Measurements from ENCODE around the gene AQP7. TPM values are rescaled to one million over a fixed set of nuclear protein-coding genes. Genes with fewer than 3 reads are reported as not detected.
"Not testable (repeated sequence)": the region's sequence is repeated elsewhere in the genome, so short reads cannot be mapped to it uniquely, and the experiment has no call there.

Gene AQP7
- total RNA-seq, 1 donor from 2014 or later, result not detected

DNA sequence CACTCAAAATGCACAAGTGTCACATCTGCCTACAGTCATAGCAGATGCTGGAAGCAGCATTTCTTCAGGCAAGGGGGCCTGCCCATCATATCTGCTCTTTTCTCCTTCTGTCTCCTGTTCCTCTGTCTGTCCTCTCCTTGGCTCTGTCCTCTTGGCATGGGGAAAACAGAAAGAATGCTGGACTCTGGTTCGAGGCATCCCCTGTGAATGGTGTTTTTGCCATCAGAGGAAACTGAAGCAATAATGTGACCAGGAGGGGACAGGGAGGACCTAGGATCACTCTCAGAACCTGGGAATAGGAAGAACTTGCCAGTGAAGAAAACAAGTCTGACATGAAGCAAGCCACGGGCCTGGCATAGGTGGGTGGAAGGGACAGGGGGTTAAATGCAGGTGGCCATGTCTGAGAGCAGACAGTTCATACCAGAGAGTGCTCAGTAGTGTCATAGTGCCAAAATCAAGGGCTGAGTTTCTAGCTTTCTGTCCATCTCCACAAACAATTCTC lies 35.3 kb downstream of the AQP7 start:
- TF ChIP-seq, protein P1, sequence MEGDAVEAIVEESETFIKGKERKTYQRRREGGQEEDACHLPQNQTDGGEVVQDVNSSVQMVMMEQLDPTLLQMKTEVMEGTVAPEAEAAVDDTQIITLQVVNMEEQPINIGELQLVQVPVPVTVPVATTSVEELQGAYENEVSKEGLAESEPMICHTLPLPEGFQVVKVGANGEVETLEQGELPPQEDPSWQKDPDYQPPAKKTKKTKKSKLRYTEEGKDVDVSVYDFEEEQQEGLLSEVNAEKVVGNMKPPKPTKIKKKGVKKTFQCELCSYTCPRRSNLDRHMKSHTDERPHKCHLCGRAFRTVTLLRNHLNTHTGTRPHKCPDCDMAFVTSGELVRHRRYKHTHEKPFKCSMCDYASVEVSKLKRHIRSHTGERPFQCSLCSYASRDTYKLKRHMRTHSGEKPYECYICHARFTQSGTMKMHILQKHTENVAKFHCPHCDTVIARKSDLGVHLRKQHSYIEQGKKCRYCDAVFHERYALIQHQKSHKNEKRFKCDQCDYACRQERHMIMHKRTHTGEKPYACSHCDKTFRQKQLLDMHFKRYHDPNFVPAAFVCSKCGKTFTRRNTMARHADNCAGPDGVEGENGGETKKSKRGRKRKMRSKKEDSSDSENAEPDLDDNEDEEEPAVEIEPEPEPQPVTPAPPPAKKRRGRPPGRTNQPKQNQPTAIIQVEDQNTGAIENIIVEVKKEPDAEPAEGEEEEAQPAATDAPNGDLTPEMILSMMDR (IDR thresholded peaks at IDR 0.05; ENCODE audit: insufficient read depth, low read length, severe bottlenecking), result no peak
- peaks cover 22% of the 10 kb centered on the region for H3K36me3 ChIP-seq (ENCODE audit: control insufficient read depth, insufficient read depth, low read length)
- H3K27me3 ChIP-seq (ENCODE audit: control insufficient read depth, insufficient read depth, low read length), result no peaks in the 10 kb centered on the region
- no peak for DNase-seq (ENCODE audit: low read depth)
- FAIRE-seq, result no peak
- H3K4me3 ChIP-seq (ENCODE audit: low read depth, low read length), result no peak overlapping the region

DNA sequence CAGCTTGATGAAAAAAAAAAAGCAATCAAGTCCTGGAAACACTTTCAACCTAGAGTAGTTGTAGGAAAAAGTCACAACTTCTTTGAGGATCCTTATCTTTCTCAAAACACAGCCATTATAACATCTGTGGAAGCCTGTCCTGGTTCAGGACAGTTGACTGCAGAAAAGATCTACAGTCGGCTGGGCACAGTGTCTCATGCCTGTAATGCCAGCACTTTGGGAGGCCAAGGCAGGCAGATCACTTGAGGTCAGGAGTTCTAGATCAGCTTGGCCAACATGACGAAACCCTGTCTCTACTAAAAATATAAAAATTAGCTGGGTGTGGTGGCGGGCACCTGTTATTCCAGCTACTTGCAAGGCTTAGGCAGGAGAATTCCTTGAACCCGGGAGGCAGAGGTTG lies 37.6 kb downstream of the AQP7 start:
- DNase-seq (ENCODE audit: low read depth); FAIRE-seq: not testable (repeated sequence)
- H3K36me3 ChIP-seq (ENCODE audit: control insufficient read depth, insufficient read depth, low read length), result peaks cover 18% of the 10 kb centered on the region

DNA sequence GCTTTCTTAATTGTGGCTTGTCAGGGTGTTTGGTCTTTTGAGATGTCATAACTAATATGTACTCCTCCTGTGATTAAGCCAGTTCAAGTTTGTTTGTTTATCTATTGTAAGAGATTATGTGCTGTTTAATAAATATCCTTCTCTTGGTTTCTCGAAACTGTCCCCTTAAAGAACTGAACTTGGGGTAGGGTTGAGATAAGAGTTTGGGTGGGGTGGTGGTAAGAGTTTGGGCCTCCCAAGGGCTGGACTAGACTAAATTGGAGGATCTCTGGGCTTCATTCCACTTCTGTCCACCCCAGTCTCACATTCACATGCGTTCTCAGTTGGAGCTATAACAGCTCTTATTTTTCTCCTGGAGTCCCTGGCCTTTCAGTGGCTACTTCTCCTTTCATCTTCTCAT lies 38.2 kb downstream of the AQP7 start:
- DNase-seq (ENCODE audit: low read depth) (no peak), FAIRE-seq (no peak)
- peaks cover 18% of the 10 kb centered on the region for H3K36me3 ChIP-seq (ENCODE audit: control insufficient read depth, insufficient read depth, low read length)
- TF ChIP-seq, protein P1 (IDR thresholded peaks at IDR 0.05; ENCODE audit: insufficient read depth, low read length, severe bottlenecking), result no peak
- H3K27me3 ChIP-seq (ENCODE audit: control insufficient read depth, insufficient read depth, low read length), result no peaks in the 10 kb centered on the region
- no peak overlapping the region for H3K4me3 ChIP-seq (ENCODE audit: low read depth, low read length)

More for the DNA sequence above, 37.6 kb downstream of the AQP7 start:
- not testable (repeated sequence) for H3K4me3 ChIP-seq (ENCODE audit: low read depth, low read length); H3K27me3 ChIP-seq (ENCODE audit: control insufficient read depth, insufficient read depth, low read length)

DNA sequence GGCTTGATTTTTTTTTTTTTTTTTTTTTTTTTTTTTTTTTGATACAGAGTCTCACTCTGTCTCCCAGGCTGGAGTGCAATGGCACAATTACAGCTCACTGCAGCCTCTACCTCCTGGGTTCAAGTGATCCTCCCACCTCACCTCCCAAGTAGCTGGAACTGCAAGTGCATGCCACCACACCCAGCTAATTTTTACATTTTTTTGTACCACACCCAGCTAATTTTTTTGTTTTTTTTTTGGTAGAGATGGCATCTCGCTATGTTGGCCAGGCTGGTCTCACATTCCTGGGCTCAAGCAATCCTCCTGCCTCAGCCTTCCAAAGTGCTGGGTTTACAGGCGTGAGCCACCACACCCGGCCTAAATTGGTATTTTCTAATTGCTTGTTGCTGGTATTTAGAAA lies 43.7 kb downstream of the AQP7 start:
- H3K4me3 ChIP-seq (ENCODE audit: low read depth, low read length); FAIRE-seq; DNase-seq (ENCODE audit: low read depth); H3K36me3 ChIP-seq (ENCODE audit: control insufficient read depth, insufficient read depth, low read length); H3K27me3 ChIP-seq (ENCODE audit: control insufficient read depth, insufficient read depth, low read length): not testable (repeated sequence)

DNA sequence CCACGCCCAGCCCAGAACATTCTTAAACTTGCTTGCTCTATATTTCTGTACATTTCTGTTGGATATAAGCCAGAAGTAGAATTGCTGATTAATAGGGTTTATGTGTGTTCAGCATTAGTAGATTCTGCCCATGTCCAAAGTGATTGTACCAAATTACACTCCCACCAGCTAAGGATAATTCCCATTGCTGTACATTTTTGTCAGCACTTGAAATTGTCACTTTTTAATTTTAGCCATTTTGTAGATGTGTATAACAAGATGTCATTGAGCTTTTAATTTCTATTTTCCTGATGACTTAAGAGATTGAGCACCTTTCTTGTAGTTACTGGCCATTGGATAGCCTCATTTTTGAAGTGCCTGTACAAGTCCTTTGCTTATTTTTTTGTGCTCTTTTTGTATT lies 46.4 kb downstream of the AQP7 start:
- H3K36me3 ChIP-seq (ENCODE audit: control insufficient read depth, insufficient read depth, low read length), result peaks cover 3% of the 10 kb centered on the region
- TF ChIP-seq, protein P1 (IDR thresholded peaks at IDR 0.05; ENCODE audit: insufficient read depth, low read length, severe bottlenecking), result no peak
- no peak for FAIRE-seq

DNA sequence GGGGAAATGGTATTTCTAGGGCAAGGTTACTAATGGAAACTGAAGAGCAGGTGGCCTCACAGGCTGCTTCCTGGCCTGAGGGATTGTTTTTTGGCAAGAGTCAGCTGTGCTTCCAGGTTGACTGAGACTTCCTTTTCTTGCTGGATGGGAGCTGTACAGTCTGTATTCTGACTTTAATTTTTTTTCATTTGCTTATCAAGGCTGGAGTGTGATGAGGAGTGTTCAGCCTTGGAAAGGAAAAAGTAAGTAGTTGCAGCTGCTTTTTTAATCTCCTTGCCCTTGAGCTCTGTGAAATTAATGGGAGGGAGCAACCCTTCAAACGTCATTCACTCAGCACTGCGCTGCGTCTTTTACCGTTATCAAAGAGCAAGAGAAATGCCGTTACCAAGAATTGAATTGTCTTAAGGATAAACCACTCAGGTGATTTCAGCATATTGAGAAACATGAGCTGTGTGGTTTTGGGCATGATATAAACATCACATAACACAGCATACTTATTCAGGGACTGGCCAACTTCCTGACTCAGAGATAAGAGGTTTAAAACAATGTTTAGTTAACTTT lies 47.6 kb downstream of the AQP7 start:
- DNase-seq (ENCODE audit: low read depth), result peak; percentile 77
- no peak for FAIRE-seq
- Histone ChIP-seq H3K27me3 (ENCODE audit: control insufficient read depth, insufficient read depth, low read length) (no peaks in the 10 kb centered on the region), H3K36me3 (ENCODE audit: control insufficient read depth, insufficient read depth, low read length) (peaks cover 3% of the 10 kb centered on the region), H3K4me3 (ENCODE audit: low read depth, low read length) (no peak overlapping the region)
- TF ChIP-seq, protein P1 (IDR thresholded peaks at IDR 0.05; ENCODE audit: insufficient read depth, low read length, severe bottlenecking), result no peak

More for the DNA sequence above, 46.4 kb downstream of the AQP7 start:
- no peak for DNase-seq (ENCODE audit: low read depth)
- Histone ChIP-seq H3K4me3 (ENCODE audit: low read depth, low read length) (no peak overlapping the region), H3K27me3 (ENCODE audit: control insufficient read depth, insufficient read depth, low read length) (no peaks in the 10 kb centered on the region)

DNA sequence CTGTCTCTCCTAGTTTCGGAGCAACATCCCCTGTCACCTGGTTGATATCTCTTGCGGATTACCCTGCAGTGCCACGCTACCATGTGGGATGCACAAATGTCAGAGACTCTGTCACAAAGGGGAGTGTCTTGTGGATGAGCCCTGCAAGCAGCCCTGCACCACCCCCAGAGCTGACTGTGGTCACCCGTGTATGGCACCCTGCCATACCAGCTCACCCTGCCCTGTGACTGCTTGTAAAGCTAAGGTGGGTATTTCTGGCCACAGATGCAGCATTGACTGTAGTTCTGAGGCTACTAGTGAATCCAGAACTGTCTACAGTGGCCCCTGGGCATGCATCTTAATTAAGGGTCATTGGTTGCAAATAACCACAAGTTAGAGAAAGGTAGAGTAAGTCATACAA lies 50.8 kb downstream of the AQP7 start:
- FAIRE-seq (no peak), DNase-seq (ENCODE audit: low read depth) (peak; percentile 25)
- no peak overlapping the region for H3K4me3 ChIP-seq (ENCODE audit: low read depth, low read length)
- peaks cover 8% of the 10 kb centered on the region for H3K36me3 ChIP-seq (ENCODE audit: control insufficient read depth, insufficient read depth, low read length)
- TF ChIP-seq, protein P1 (IDR thresholded peaks at IDR 0.05; ENCODE audit: insufficient read depth, low read length, severe bottlenecking), result no peak
- no peaks in the 10 kb centered on the region for H3K27me3 ChIP-seq (ENCODE audit: control insufficient read depth, insufficient read depth, low read length)
